GM15510 (cell line): ENCODE results near the gene CDK17.

Source experiments
- POLR2A ChIP-seq: IDR thresholded peaks from 3 replicates; pipeline ENCODE4 v1.6.1; 2011; ENCODE audit warnings: borderline replicate concordance; ENCODE audit not compliant: insufficient read length; ENCODE audit errors: extremely low read depth

CDK17 gene

DNA sequence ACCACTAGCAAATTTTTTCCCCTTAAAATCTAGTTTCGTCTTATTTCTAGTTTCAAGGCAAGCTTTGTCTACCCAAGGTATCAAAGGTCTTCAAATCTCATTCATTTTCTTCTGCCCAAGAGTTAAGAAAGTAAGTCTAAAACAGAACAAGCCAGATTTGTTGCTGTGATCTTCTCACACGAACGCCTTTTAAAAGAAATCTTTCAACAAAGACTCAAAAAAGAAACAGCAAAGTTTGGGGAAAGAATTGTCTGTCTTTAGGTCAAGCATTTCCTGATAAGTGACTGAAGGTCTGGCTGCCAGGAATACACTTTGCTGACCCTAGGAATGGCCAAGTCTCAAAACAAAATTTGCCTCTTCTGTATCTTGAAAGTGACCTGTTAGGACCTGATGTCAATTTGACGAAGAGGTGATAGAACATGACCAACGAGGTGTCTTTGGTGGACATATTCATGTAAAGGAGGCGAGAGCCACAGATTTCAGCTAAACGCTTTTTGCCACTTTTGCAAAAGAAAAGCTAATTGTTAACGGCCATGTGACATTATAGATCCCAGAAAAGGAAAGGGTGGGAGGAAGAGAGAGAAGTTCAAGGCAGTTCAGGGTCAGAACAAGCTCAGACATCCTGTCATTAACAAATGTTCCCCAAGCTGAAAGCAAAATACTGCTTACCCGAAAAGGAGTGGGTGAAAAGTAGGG, 1.7 kb downstream of the CDK17 start:
- TF ChIP-seq POLR2A = no peak

DNA sequence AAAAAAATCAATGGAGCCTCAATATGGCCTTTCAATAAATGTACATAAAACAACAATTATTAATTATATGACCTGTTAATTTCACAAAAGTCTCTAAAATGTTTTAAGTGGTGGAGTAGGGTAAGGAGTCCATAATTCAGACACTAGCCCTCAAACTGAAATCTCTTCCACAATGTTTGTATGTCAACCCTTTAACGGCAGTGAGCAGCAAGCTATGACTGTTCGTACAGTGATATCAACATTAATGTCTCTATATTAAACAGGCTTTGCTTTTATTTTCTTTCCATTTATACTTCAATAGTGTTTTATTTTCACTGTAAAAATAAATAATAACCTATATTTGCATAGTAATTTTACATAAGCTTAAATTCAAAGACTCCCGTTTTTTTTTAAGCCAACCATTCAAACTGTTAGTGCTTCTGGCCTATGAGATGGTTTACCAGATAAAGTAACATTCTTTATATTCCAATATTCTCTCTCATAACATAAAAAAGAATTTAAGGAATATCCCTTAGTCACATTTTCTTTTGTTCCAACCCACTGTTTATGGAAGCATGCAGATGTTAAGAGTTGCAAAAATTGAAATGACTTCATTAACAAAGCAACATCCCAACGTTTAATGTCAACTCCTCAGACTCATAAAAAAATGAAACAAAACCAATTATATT, 2.3 kb downstream of the CDK17 start:
- TF ChIP-seq POLR2A = no peak

DNA sequence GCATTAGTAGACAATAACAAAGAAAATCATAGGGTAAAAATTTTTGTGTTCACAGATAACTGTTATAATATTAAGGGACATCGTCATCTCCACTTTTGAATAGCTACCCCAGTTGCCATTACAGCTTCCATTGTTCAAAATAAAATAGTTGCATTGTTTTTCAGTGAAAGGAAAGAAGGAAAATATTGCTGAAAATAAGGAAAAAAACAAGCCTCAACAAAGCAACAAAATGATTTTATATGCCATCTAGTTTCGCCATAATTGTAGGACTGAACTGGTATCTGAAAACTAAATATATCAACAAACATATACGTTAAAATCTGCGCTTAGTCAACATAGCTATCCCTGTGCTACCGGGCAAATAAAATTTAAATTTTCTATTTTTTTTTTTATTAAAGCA, 3.3 kb downstream of the CDK17 start:
- no peak for TF ChIP-seq POLR2A

DNA sequence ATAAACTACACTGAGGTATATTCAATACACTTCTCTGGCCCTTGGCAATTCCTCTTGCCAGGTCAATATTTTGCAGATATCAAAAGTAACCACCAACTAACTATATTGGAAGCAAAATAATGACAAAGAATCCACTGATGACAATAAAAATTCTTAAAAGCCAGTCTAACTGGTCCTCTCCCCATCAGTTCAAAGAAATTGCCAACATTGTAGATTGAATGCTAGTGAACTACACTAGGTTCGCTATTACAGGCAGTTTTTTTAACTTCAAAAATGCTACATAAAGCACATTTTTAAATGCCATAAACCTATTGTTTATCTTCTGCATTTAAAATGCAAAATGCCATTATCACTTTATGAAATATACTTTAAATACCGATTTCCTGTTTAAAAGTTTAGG, 4.0 kb downstream of the CDK17 start:
- TF ChIP-seq POLR2A = no peak

DNA sequence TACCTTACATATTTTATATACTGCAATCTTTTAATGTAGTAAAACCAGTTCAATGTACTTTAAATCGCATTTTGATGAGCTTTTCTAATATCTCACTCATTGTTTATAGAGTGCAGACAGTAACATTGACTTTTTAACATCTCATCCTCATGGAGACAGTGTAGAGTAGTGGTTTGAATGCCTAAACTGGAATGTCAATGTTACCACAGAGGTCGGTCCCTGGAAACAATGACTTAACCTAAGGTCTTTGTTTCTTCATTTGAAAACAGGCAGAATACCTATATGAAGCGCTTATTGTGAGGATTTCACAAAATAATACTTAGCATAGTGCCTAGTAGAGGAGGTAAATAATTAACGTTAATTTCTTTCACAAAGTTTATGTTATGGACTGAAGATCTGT, 5.0 kb downstream of the CDK17 start:
- no peak for TF ChIP-seq POLR2A

DNA sequence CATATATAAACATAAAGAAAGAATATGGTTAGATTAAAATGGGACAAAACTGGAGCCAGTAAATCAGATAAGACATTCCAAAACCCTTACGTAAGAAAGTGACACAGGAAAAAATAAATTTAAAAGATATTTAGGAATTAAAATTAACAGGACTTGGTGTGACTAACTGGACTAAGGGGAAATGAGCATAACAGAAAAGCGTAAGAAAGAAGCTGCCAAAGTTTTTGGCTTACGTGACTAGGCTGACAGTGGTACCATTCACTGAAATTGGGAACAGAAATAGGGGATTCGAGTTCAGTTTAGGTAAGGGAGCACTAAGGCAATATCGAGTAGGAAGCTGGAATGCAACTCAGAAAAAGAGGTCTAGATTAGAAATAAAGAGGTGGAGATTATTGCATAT, 7.8 kb downstream of the CDK17 start:
- TF ChIP-seq POLR2A = no peak

DNA sequence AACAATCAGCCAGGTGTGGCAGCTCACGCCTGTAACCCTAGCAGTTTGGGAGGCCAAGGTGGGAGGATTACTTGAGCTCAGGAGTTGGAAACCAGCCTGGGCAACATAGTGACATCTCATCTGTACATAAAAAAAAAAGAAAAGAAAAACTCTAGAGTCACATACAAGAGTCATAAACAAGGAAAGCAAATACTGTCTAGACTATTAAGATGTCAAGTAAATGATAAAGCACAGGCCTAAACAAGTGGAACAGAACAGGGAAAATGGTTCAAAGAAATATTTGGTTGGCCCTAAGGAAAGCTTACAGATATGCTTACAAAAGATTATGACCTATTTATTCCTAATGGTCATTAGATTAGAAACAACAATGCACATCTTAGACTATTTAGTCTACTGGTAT, 12.3 kb downstream of the CDK17 start:
- no peak for TF ChIP-seq POLR2A

DNA sequence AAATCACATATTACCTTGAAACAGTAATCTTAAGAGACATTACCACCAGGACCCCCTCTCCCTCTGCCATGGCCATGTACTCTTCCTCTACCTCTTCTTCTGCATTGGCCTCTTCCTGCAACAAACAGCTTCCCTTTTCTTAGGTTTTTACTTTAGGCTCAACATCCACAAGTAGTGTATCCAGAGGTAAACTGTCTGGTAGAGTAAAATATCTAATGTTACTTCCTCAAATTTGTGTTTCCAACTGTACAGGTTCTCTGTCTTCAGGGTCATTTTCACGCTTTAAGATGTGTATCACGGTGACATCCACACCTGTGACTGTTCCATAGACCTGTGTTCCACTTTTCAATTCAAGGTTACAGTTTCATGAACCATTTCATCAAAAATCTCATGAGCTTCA, 13.4 kb downstream of the CDK17 start:
- TF ChIP-seq POLR2A = no peak

DNA sequence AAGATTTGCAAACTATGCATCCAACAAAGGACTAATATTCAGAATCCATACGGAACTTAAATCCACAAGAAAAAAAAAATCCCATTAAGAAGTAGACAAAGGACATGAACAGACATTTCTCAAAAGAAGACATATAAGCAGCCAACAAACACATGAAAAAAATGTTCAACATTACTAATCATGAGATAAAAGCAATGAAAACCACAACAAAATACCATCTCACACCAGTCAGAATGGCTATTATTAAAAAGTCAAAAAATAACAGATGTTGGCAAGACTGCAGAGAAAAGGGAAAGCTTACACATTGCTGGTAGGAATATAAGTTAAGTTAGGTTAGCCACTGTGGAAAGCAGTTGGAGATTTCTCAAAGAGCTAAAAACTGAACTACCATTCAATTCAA, 16.2 kb downstream of the CDK17 start:
- no peak for TF ChIP-seq POLR2A

DNA sequence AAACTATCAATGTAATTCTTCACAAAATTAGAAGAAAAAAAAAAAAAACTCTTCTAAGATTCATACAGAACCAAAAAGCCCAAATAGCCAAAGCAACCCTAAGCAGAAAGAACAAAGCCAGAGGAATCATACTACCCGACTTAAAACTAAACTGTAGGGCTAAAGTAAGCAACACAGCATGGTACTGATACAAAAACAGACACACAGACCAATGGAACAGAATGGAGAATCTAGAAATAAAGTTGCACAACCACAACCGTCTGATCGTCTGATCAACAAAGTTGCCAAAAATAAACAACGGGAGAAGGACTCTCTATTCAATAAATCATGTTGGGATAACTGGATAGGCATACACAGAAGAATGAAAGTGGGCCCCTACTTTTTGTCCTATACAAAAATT, 16.9 kb downstream of the CDK17 start:
- no peak for TF ChIP-seq POLR2A

DNA sequence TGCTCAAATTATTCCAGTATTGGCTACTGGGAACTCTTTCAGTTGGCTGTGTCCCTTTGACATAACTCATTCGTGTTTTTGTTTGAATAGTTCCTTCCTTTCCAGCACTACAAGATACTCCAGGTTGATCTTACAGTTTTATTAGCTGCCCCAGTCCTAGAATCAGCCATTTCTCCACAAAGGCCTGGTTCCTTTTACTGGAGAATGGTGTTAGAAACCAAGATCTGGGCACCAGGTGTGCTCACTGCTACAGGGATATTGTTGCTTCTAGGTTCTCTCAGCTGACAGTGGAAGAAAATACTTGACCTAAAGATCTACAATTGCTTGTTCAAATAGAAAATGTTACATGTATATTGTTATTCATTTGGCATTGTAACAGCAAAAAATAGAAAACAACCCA, 21.9 kb downstream of the CDK17 start:
- no peak for TF ChIP-seq POLR2A

DNA sequence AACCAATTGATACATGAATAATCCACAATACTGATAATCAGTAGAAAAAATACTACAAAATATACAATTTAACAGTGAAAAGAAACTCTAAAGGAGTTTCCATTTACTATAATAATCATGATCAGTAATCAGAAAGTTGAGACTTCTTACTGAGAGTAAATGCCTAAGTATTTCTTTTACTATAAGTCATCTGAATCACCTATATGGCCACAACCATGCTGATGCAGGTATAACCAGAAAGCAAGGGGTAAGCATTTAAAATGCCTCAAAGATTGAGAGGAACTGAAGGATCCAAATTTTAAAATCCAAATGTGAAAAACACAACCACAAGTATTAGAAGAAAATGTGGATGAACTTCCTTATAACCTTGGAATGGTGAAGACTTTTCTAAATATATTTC, 23.4 kb downstream of the CDK17 start:
- TF ChIP-seq POLR2A = no peak

DNA sequence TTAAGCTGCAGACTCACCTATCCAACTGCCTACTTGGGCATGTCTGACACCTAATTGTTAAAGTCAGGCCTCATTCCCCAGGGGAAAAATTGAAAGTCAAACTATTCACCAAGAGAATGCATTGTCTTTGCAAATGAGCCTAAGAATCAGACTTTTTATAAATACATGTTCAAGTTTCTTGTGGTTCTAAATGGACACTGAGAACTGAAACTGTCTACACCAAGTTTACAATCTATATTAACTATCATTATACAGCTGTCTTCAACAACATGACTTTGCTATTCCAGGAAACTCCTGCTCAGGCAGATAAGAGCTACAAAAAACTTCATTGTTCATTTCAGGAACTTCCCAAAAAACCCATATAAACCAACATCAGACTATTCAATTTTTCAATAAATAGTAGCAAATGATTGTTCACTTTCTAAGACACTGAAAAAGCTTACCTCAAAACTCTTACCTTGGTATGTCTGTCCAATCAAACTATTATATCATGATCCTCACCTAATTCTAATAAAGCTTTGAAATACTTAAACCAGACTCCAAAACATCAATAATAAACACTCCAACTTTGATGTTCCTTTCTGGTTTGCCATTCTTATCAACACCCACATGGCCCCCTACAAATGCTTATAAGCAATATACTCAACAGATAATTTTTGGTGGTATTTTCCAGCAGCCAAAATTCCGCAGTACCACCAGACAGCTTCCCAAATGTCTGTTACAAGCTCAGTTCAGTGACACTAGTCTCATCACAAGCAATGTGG, 24.2 kb downstream of the CDK17 start:
- TF ChIP-seq POLR2A = no peak

DNA sequence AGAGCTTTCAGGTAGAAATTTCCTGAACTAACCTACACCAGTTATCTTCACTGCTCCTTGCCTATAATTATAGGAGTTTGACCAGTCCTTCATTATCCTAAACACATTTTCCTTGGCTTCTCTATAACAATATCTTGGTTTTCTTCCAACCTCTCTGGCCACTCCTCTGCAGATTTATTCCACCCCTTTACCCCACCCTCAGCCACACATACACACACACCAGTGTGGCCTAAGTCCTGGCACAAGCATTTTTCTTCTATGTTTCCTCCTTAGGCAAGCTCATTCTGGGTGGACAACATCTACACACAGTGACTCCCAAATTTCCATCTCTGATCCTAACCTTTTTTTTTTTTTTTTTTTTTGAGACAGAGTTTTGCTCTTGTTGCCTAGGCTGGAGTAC, 25.1 kb downstream of the CDK17 start:
- no peak for TF ChIP-seq POLR2A

DNA sequence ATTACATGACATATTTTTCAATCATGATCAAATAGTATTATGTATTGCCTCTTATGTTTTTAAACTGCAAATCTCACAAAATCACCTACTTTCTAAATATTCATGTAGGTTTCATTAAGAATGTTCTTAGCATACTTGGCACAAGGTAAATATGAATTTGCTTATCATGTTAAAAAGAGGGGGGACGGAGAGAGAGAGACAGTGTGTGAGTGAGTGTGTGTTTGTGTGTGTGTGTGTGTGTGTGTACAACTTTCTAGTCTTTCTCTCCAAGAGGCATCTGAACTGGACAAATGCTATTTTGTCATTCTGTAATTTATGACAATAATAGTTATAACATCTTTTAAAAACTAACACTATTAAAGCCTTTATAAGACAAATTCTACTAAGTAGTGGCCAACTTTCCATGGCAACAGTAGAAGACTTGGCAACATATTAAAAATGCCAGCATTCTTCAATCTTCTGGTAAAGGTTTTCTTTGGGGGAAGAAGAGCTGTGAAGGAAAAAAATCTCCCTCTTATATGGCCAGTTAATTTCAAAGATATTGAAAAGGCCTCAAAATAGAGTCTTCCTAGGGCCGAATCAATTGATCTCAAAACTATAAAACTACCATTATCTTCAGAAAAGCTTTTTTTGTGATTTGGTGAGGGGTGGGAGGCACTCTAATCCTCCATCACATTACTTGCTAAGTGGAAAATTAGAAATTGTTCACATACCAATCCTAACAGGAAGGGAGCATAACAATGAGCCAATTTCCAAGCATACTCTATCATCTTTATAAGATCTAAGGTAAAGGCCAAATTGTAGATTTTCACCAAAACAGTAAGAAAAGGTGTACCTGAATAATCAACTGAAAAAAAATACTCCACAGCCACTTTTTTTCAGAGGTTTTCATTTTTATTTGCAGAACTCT, 28.2 kb downstream of the CDK17 start:
- TF ChIP-seq POLR2A = no peak

DNA sequence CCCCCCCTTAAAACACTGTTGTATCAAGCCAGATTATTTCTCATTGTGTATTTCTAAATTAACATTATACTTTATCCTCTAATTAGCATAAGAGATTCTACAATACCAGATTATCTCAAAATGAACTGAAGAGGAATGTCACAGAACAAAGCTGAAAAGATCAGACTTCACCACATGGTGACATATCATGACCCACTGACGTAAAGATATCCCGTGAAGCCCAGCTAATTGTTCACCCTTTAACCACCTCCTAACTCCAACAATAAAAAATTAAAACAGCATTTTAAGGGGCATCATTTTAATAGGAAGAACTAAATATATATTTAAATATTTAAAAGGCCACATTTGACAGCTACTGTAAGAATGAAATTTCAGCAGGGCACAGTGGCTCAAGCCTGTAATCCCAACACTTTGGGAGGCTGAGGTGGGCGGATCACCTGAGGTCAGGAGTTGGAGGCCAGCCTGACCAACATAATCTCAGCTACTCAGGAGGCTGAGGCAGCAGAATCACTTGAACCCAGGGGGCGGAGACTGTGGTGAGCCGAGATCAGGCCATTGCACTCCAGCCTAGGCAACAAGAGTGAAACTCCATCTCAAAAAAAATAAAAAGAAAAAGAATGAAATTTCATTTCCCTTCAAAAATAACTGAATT, 29.0 kb downstream of the CDK17 start:
- TF ChIP-seq POLR2A = no peak
